ENCODE measurements around the gene SLC5A9.
"Not testable (repeated sequence)": the region's sequence is repeated elsewhere in the genome, so short reads cannot be mapped to it uniquely, and the experiment has no call there.

The SLC5A9 gene

DNA sequence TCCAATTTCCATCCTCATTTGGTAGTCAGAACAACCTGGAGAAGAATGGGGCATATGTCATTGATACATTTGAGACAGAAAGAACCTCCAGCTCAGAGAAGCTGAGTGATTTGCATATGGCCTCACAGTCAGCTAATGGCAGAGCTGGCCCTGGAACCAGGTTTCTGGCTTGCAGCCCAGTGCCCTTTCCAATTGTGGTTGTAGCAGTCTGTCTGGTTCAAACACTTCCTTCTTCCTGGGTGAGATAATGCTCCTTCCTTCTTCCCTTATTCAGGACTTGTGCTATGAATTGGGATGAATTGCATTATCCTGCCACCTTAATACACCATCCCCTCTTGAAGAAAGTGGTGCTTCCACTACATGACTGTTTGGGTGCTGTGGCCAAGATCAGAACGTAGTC is 24.2 kb downstream of the SLC5A9 start:
- DNase-seq: peak; percentile 24

DNA sequence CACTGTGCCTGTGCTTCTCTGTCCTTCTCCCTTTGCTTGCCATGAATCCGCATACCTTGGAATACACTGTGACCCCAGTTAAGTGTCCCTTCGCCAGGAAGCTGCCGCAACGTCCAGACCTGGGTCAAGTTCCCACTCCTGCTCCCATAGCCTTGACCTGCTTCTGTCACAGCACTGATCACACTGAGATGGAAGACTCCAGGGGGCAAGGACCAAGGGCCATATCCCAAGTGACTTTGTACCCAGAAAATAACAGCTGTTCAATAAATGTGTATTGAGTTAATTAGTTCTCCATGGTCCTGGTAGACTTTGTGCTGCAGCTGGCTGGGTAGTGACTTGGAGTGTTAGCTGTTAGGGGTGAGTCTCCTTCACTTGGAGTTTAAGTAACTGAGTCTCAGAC is 25.8 kb downstream of the SLC5A9 start:
- DNase-seq: no peak

DNA sequence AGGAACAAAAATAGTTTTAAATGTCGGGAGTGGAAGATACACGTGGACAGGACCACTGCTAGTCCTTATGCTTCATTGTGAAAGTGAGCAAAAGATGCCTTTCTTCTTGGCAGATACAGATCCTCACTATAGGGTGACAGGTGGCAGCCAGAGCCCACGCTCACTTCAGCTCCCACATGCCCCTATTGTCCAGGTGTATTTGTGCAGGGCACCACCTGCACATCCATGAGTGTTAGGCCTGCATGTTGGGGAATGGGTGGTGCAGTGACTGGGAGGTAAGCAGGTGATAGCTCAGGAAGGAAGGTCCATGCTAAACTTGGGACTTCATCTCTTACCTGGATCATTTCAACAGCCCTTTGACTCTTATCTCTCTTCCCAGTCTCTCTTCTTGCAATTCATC is 27.4 kb downstream of the SLC5A9 start:
- DNase-seq: peak; percentile 19

DNA sequence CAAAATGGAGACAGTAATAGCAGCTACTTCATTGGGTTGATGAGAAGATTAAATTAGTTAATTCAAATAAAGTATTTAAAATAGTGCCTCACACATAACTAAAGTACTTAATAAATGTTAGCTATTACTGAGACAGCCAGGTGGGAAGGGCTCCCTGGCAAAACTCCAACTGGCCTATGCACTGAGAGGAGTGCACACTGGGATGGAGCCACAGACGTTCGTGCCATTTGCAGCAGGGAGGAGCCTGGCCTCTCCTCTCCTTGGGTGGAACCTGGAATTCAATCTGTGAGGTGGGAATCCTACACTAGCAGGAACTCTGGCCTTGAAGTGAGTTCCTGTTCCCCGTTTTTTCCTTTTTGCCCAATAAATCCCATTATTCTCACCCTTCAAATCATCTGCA is 28.1 kb downstream of the SLC5A9 start:
- peak; percentile 1 for DNase-seq

DNA sequence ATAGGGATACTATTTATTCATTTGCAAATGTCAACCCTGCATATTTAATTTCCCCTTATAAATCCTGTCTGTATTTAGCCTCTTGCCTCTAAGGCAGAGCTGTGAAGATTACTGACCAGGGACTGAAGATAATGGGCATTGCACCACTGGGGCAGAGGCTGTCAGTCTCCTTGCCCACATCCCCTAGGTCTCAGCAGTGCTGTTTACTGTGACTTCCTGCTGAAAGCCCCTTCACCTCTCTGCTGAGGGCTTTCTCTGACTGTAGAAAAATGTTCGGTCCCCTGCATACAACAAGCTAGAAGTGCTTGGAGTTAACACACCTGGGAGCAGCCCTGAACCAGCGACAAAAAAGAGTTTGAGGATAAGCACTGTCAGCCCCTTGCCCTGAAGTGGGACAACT is 28.8 kb downstream of the SLC5A9 start:
- DNase-seq: no peak

DNA sequence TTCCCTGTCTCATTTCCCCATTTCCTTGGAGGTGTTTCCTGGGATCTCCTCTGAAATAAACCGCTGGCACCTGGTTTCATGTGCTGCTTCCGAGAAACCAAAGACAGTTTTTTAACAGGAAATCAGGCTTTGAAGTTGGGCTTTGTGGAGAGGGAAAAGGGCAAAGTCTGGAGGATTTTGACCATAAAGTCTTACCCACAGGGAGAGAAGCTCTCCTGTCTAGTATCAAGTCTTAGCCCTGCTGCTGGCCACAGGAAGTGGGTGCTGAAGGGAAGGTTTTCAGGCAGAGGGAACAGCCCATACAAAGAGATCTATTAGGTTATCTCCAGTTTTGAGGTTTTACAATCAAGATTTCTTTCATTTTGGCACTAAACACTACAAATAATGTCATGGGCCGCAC is 29.3 kb downstream of the SLC5A9 start:
- DNase-seq: no peak

DNA sequence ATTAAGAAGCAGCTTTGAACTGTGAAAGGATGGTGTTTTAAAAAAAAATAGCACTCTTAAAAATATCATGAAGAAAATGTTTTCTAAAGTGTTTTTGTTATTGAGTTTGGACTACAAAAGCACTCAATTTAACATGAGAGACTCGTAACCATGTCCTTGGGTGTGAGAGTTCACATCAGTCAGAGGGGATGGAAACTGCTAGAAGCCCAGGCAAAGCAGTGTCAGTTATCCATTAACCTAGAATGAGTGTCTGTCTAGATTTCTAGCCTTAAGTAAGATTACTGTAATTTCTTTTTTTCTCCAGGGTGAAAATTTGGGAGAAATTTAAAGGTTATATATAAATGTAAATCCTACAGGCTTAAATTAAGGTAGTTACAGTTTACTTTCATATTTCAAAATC is 31.7 kb downstream of the SLC5A9 start:
- no peak for DNase-seq

DNA sequence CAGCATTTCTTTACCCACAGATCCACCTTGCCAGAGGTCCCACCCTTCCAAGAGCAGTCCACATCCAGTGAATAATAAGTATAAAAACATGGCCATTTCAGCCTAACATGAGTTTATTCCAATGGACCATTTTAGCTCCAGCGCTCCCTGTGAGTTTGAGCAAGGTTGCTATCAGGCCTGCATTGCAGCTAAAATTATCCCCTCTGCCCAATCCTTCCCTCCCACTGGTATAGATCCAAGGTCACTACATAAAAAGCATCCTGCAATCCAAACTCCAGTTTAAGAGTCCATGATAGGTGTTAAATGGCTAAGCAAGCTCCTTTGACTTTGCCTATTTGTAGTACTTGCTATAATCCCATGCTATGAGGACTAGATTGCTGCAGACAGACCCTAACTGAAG is 35.6 kb downstream of the SLC5A9 start:
- no peak for DNase-seq

DNA sequence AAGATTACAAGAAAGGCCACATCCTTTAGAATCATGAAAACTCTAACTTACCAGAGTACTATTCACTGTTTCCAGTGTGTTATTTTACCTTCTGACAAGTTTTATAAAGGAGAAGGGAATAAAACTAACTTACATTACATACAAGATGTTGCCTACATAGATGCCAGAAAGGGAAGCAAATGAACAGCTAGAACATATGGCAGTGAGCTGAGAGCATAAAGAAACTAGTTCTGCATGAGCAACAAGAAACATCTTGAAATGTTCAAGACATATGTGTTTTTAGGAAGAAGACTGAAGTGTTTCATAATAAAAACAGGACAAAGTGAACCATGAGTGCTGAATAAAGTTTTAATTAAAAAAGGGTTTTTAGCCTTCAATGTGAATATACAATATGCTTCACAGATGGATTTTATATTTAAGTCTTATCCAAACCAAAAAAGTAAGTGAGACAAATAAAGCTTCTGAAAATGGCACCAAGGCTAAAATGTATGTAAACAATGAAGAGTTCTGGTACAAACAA is 39.4 kb downstream of the SLC5A9 start:
- DNase-seq: no peak

DNA sequence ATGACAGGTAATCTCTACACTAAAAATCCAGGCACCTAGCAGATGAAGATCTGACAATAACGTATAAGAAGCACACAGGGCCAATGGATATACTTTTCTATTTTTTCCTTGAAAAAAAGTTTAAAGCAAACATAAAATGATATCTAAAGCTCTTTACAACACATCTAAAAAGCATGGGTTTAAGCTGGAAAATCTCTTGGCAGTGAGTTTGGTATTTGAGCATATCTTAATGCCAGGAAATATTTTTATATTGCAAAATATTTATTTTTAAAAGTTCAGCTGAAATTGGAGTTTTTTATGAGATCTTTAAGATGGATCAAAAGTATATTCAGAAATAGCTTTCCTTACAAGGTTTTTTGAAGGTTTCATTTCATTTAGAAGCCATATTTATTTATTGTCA is 40.5 kb downstream of the SLC5A9 start:
- DNase-seq: no peak

DNA sequence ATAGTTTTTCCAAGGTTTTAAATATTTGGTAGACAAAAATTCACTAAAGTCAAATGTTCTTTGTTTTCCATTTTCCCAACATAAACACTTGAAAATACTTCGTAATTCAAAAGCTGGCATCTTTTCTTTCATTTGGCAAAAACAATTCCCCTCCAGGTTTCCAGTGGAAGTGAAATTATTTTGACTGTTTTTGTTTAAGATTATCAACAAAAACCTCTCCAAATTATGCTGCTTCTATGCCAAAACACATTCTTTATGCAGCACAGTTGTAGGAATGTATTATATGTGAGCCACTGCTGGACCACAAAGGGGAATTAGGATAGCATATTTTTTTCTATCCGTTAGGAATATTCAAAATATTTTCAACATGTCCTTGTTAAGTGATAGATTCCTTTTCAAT is 44.1 kb downstream of the SLC5A9 start:
- DNase-seq: no peak

DNA sequence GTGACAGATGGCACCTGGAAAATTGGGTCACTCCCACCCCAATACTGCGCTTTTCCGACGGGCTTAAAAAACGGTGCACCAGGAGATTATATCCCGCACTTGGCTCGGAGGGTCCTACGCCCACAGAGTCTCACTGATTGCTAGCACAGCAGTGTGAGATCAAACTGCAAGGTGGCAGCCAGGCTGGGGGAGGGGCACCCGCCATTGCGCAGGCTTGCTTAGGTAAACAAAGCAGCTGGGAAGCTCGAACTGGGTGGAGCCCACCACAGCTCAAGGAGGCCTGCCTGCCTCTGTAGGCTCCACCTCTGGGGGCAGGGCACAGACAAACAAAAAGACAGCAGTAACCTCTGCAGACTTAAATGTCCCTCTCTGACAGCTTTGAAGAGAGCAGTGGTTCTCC is 54.9 kb downstream of the SLC5A9 start:
- DNase-seq: not testable (repeated sequence)

DNA sequence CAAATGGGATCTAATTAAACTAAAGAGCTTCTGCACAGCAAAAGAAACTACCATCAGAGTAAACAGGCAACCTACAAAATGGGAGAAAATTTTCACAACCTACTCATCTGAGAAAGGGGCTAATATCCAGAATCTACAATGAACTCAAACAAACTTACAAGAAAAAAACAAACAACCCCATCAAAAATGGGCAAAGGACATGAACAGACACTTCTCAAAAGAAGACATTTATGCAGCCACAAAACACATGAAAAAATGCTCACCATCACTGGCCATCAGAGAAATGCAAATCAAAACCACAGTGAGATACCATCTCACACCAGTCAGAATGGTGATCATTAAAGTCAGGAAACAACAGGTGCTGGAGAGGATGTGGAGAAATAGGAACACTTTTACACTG is 59.8 kb downstream of the SLC5A9 start:
- not testable (repeated sequence) for DNase-seq

DNA sequence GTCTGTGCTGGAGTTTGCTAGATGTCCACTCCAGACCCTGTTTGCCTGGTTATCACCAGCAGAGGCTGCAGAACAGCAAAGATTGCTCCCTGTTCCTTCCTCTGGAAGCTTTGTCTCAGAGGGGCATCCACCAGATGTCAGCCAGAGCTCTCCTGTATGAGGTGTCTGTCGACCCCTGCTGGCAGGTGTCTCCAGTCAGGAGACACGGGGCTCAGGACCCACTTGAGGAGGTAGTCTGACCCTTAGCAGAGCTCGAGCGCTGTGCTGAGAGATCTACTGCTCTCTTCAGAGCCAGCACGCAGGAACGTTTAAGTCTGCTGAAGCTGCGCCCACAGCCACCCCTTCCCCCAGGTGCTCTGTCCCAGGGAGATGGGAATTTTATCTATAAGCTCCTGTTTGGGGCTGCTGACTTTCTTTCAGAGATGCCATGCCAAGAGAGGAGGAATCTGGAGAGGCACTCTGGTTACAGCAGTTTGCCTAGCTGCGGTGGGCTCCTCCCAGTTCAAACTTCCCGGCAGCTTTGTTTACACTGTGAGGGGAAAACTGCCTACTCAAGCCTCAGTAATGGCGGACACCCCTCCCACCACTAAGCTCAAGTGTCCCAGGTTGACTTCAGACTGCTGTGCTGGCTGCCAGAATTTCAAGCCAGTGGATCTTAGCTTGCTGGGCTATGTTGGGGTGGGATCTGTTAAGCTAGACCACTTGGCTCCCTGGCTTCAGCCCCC is 62.3 kb downstream of the SLC5A9 start:
- peak; percentile 3 for DNase-seq

DNA sequence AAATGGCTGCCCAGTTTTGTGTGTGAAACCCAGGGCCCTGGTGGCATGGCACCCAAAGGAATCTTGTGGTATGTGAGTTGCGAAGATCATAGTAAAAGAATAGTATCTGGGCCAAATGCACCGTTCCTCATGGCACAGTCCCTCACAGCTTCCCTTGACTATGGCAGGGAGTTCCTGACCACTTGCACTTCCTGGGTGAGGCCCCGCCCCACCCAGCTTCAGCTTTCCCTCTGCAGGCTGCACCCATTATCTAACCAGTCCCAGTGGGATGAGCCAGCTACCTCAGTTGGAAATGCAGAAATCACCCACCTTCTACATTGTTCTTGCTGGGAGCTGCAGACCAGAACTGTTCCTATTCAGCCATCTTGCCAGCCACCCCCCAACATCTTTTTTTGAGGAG is 63.0 kb downstream of the SLC5A9 start:
- DNase-seq: no peak

DNA sequence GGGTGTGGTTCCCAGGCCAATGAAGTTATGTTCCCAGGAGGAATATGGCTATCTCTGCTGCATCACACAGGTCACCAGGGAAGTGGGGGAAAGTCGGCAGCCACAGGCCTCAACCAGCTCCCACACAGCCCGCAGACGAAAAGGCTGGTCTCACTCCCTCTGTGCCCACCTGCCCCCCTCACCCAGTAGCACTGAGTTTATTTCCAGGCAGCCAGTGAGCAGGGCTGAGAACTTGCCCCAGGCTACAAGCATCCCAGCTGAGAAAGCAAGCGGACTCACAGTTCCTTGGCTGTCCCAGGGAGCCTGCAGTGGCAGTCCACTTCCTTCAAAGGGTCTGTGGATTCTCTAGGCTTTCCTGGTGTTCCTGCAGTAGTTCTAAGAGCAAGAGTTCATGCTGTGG is 68.9 kb downstream of the SLC5A9 start:
- DNase-seq: no peak

DNA sequence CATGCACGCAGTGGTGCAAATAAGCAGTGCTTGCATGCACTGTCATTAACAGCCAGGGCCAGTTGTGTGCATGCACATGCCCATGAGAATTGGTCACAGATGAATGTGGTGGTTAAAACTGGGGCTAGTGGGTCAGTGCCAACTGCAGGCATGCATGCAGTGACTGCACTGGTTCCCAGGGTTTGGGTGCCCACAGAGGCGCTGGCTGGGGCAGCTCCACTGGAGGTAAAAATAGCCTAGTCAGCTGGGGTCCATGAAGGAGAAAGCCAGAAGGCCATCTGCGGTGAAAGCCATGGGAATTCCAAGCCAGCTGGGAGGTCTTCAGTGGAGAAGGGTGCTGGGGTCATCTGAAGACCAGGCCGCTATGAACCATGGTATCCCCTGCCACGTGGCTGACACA is 70.2 kb downstream of the SLC5A9 start:
- DNase-seq: no peak

DNA sequence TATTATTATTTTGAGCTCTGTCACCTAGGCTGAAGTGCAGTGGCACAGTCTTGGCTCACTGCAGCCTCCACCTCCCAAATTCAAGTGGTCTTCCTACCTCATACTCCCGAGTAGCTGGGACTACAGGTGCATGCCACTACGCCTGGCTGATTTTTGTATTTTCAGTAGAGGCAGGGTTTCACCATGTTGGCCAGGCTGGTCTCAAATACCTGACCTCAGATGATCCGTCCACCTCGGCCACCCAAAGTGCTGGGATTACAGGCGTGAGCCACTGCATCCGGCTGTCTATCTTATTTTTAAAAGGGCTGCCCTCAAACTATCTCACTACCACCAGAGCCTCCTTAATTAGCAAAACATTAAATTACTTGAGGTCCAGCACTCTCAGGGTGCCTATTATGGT is 71.6 kb downstream of the SLC5A9 start:
- DNase-seq: not testable (repeated sequence)

DNA sequence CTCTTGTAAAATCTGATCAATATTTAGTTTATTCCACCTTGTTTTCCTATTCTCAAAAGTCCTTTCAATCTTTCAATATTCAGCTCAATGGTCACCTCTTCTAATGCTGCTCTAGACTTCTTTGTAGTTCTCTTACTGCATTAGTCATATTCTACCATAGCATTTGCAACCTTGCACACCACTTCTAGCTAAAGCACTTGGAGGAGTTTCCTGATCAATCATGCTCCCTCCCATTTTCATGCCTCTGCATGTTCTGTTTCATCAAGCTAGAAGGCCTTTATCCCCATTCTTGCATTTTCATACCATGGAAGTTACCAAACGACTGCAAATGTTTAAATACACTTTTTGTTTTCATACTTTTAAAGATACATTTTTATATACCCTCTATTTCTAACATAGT is 72.1 kb downstream of the SLC5A9 start:
- no peak for DNase-seq

Data from NCI-H69 (cell line).